Natural killer cell treated with Interleukin-12 subunit alpha and Interleukin-12 subunit beta and Interleukin-15 and Interleukin-18, amount 100 ng/mL, for 72 hours (primary cell): Measurements from ENCODE around the gene FOCAD. TPM values are rescaled to one million over a fixed set of nuclear protein-coding genes. Genes with fewer than 3 reads are reported as not detected.

ENCODE experiments used
- ATAC-seq, 2 donors: fragments of 150-1000 bp; cut with Tn5 transposase in 1 of 2; sonication (Bioruptor Pico), chemical (Tn5 transposase) in 1 of 2; 2 replicates each; pipeline ENCODE4 v1.10.0; 2021
- DNase-seq: peaks from one replicate; pipeline ENCODE4 v3.0.0; 2022; ENCODE audit warnings: low spot score
- H3K27ac Mint-ChIP-seq, 2 donors: 1 replicate in 1 of 2; 2 replicates in 1 of 2; pipeline ENCODE4 v1.8.0; 2022; ENCODE audit warnings: mixed read lengths in 2 of 2, mild to moderate bottlenecking in 1 of 2, moderate library complexity in 1 of 2
- H3K27me3 Mint-ChIP-seq, 2 donors: 1 replicate in 1 of 2; 2 replicates in 1 of 2; pipeline ENCODE4 v1.8.0; 2022; ENCODE audit warnings: mixed read lengths in 2 of 2
- H3K36me3 Mint-ChIP-seq: one replicate; pipeline ENCODE4 v1.8.0; 2022; ENCODE audit warnings: mixed read lengths
- H3K4me1 Mint-ChIP-seq, 2 donors: 1 replicate in 1 of 2; 2 replicates in 1 of 2; pipeline ENCODE4 v1.8.0; 2022; ENCODE audit warnings: low read depth in 2 of 2, mixed read lengths in 2 of 2, mild to moderate bottlenecking in 1 of 2
- H3K4me3 Mint-ChIP-seq: one replicate; pipeline ENCODE4 v1.8.0; 2022; ENCODE audit warnings: mixed read lengths
- H3K9me3 Mint-ChIP-seq: 2 replicates; pipeline ENCODE4 v1.8.0; 2022; ENCODE audit warnings: mixed read lengths
- total RNA-seq, 2 donors: library from RNA; stranded (reverse); gene quantifications; one replicate each; pipeline ENCODE4 v1.2.3, GENCODE V29; 2022

FOCAD gene
- total RNA-seq, 2 donors from 2014 or later, result 26.6 to 40.7 TPM

DNA sequence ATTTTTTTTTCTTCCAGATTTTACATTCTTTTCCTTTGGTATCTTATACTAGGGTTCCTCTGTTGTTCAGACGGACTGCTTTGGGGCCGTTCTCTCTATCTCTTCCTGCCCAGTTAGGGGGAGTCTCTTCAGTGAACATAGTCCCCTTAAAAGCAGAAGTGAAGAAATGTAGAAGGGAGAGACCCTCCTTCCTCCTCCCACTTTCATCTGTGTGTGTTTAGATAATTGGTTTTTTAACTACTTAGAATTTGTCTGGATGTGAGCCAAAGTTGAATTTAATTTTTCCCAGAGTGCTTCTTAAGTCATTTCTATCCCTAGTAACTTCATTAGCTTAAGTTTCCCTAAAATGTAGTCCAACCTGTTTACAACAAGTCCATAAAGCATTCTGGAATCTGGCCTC is 179.9 kb downstream of the FOCAD start:
- no peak overlapping the region for H3K4me3 Mint-ChIP-seq
- ATAC-seq (no peak), DNase-seq (no peak)
- no peaks in the 10 kb centered on the region for H3K4me1 Mint-ChIP-seq
- H3K27me3 Mint-ChIP-seq, result no peaks in the 10 kb centered on the region
- no peaks in the 10 kb centered on the region for H3K9me3 Mint-ChIP-seq
- H3K36me3 Mint-ChIP-seq, result no peaks in the 10 kb centered on the region
- H3K27ac Mint-ChIP-seq, result no peak overlapping the region

DNA sequence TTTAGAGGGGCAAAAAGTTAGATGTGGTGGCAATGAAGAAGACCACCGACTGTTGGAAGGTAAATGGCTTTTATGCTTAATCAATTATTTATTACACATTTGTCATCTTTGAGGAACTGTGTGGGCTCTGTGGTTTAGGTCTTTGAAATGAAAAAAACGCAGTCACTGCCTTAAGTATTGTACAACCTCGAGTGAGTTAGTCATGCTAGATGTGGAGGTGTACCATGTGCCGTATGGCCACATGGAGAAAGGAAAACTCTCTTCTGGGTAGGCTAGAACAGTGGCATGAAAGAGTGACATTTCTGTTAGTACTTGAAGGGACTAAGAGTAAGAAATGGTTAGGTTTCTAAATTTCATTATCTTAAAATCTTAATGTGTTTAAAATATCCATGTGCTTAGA is 181.3 kb downstream of the FOCAD start:
- H3K4me3 Mint-ChIP-seq, result no peak overlapping the region
- H3K4me1 Mint-ChIP-seq, result no peaks in the 10 kb centered on the region
- no peaks in the 10 kb centered on the region for H3K9me3 Mint-ChIP-seq
- no peaks in the 10 kb centered on the region for H3K36me3 Mint-ChIP-seq
- H3K27ac Mint-ChIP-seq, result no peak overlapping the region
- DNase-seq, result no peak
- ATAC-seq, result no peak
- H3K27me3 Mint-ChIP-seq, result no peaks in the 10 kb centered on the region

DNA sequence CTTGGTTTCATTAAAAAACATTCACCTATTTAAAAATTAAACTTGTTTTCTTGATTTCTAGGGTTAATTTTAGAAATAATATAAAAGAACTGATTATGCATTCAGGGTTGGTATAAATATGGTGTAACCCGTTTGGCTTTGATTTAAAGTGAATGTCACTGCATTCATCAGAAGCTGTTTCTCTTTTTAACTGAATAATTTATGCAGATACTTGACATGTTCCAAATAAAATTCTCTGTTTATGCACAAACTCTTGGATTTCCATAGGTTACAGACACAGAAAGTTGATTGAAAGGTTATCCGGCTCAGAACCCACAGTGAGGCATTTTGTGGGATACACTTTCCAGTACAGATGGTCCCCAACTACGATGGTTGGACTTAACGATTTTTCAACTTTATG is 186.1 kb downstream of the FOCAD start:
- H3K36me3 Mint-ChIP-seq, result no peaks in the 10 kb centered on the region
- H3K9me3 Mint-ChIP-seq, result no peaks in the 10 kb centered on the region
- no peaks in the 10 kb centered on the region for H3K27me3 Mint-ChIP-seq
- H3K27ac Mint-ChIP-seq, result no peak overlapping the region
- DNase-seq, result no peak
- H3K4me1 Mint-ChIP-seq, result peaks cover 6 to 11% of the 10 kb centered on the region in 2 donors
- no peak for ATAC-seq
- H3K4me3 Mint-ChIP-seq, result no peak overlapping the region

GRCh38 chr9:20872340-20872977 is 188.4 kb downstream of the FOCAD start:
- ATAC-seq (no peak), DNase-seq (no peak)
- Mint-ChIP-seq H3K9me3 (no peaks in the 10 kb centered on the region), H3K36me3 (no peaks in the 10 kb centered on the region), H3K27me3 (no peaks in the 10 kb centered on the region), H3K27ac (peak overlapping the region in 1 of 2 donors; percentile 13), H3K4me1 (peaks cover 6 to 11% of the 10 kb centered on the region in 2 donors), H3K4me3 (no peak overlapping the region)

- Mint-ChIP-seq H3K36me3 (no peaks in the 10 kb centered on the region), H3K9me3 (no peaks in the 10 kb centered on the region), H3K27ac (no peak overlapping the region), H3K4me1 (peaks cover 6 to 11% of the 10 kb centered on the region in 2 donors), H3K27me3 (no peaks in the 10 kb centered on the region), H3K4me3 (no peak overlapping the region)
- ATAC-seq (no peak), DNase-seq (no peak)
These were observed 189.3 kb downstream of the FOCAD start for GRCh38 chr9:20873240-20873865.

GRCh38 chr9:20880271-20880670 is 196.2 kb downstream of the FOCAD start:
- DNase-seq (no peak), ATAC-seq (no peak)
- Mint-ChIP-seq H3K9me3 (no peaks in the 10 kb centered on the region), H3K27me3 (no peaks in the 10 kb centered on the region), H3K4me3 (no peak overlapping the region), H3K27ac (no peak overlapping the region), H3K36me3 (peaks cover 5% of the 10 kb centered on the region), H3K4me1 (no peaks in the 10 kb centered on the region)

DNA sequence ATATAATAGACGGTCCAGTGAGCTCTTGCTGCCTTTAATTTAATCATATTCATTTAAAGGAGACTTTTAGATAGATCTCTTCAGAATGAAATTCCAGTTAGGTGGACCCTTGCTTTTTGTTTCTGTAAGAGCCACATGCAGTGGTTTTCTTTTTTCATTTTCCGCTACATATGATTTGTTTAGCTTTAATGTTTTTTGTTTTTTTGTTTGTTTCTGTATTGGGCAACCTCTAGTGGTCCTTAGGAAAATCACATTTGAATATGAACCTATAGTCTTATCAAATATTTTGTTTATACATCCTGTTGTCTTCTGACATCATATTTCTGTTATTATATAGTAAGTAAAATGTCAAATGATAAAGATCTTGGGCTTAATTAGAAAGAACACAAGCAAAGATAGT is 196.6 kb downstream of the FOCAD start:
- no peaks in the 10 kb centered on the region for H3K27me3 Mint-ChIP-seq
- no peaks in the 10 kb centered on the region for H3K4me1 Mint-ChIP-seq
- no peak overlapping the region for H3K27ac Mint-ChIP-seq
- peaks cover 5% of the 10 kb centered on the region for H3K36me3 Mint-ChIP-seq
- no peak overlapping the region for H3K4me3 Mint-ChIP-seq
- H3K9me3 Mint-ChIP-seq, result no peaks in the 10 kb centered on the region
- no peak for DNase-seq
- ATAC-seq, result no peak

DNA sequence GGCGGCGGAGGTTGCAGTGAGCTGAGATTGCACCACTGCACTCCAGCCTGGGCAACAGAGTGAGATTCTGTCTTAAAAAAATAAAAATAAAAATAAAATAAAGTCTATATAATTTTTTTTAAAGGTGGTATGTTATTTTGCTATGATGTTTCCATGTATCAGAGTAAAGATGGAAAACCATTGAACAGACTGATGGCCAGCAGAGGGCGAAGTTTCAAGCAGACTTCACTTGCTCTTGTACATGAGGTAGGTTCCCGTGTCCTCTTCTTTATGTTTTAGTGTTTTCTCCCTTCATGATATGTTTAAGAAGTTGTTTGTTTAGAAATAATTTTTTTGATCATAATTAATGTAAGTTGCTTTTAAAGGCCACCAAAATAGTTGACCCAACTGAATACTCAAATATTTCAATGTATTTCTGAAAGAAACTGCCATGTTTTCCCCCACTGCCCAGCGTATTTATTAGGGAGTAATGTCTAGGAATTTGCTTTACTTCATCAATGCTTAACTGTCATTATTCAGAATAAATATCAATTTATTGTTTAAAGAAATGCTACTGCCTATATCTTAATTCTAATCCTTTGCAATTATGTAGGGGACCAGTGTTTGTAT is 201.0 kb downstream of the FOCAD start:
- no peaks in the 10 kb centered on the region for H3K4me1 Mint-ChIP-seq
- H3K4me3 Mint-ChIP-seq, result no peak overlapping the region
- ATAC-seq, result no peak
- no peak for DNase-seq
- peaks cover 5% of the 10 kb centered on the region for H3K36me3 Mint-ChIP-seq
- H3K27me3 Mint-ChIP-seq, result no peaks in the 10 kb centered on the region
- H3K9me3 Mint-ChIP-seq, result no peaks in the 10 kb centered on the region
- H3K27ac Mint-ChIP-seq, result no peak overlapping the region

DNA sequence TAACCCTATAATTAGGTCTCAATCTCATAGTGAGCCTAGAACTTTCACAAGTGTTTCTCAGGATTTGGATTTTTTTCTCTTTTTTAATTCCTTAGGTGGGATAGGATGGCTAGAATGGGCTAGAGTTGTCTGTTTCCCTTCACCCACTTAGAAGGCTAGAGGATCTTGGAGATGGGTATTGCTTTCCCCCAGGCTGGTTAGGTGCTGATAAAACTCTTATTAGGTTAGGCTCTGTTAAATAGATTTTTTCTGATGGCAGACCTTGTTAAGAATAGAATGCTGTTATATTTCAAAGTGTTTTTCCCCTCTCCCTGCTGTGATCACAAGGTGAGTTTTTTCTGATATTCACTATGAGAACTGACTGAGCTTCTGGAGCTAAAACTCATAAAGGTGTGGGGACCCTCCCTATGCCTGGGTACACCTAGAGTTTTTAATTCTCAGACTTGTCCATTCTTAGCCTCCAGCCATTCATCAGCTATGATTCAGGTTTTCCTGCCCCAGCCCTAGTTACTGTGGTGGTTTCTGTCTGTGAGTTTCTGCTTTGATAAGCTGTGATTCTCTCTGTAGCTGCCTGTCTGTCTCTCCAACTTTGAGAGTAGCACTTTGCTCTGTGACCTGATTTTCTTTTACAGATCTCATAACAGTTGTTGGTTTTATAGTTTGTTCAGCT is 215.0 kb downstream of the FOCAD start:
- Mint-ChIP-seq H3K4me1 (no peaks in the 10 kb centered on the region), H3K9me3 (no peaks in the 10 kb centered on the region), H3K4me3 (no peak overlapping the region), H3K27ac (no peak overlapping the region), H3K27me3 (no peaks in the 10 kb centered on the region), H3K36me3 (no peaks in the 10 kb centered on the region)
- ATAC-seq (no peak), DNase-seq (no peak)

DNA sequence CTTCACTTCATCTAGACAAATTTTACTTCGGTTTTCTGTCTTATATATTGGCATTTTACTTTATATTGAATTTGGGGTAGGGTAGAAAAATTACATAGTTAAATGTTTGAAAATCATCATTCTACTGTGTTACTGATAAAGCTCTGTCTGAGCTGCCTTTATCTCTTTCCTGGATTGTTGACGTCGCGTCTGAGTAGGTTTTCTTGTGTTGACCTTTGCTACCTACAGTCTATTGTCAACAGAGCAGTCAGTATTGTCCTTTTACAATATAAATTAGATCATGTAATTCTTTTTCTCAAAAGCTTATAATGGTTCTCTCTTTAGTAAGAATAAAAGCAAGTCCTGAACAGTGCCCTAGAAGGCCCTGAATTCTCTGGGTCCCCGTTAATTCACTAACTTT is 219.2 kb downstream of the FOCAD start:
- H3K4me3 Mint-ChIP-seq, result no peak overlapping the region
- H3K36me3 Mint-ChIP-seq, result no peaks in the 10 kb centered on the region
- DNase-seq, result no peak
- no peaks in the 10 kb centered on the region for H3K9me3 Mint-ChIP-seq
- no peak for ATAC-seq
- no peaks in the 10 kb centered on the region for H3K27me3 Mint-ChIP-seq
- H3K27ac Mint-ChIP-seq, result no peak overlapping the region
- H3K4me1 Mint-ChIP-seq, result no peaks in the 10 kb centered on the region

DNA sequence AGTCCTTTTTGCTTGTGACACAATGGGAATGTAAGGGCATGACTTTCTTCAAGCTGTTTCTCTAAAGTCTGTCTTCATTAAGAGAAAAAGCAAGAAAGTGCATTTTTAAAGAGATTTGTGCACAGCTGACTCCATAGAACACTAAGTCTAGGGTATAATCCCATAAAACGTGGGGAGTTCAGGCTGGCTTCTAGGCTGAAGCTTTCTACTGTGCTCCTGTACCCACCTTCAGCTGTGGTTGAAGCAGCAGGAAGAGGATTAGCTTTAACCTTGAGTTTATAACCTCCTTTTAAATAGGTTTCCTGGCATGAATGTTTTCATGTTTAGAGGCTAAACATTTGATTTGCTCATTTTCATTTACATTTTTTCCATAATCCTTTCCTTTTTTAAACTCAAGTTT is 220.9 kb downstream of the FOCAD start:
- H3K27ac Mint-ChIP-seq, result no peak overlapping the region
- H3K27me3 Mint-ChIP-seq, result no peaks in the 10 kb centered on the region
- no peak overlapping the region for H3K4me3 Mint-ChIP-seq
- no peak for ATAC-seq
- H3K36me3 Mint-ChIP-seq, result no peaks in the 10 kb centered on the region
- no peaks in the 10 kb centered on the region for H3K4me1 Mint-ChIP-seq
- H3K9me3 Mint-ChIP-seq, result no peaks in the 10 kb centered on the region
- no peak for DNase-seq

GRCh38 chr9:20906326-20906725 is 222.3 kb downstream of the FOCAD start:
- Mint-ChIP-seq H3K36me3 (no peaks in the 10 kb centered on the region), H3K27ac (no peak overlapping the region), H3K9me3 (no peaks in the 10 kb centered on the region), H3K4me1 (no peaks in the 10 kb centered on the region), H3K27me3 (no peaks in the 10 kb centered on the region), H3K4me3 (no peak overlapping the region)
- ATAC-seq, result no peak
- DNase-seq, result no peak

- DNase-seq (no peak), ATAC-seq (no peak)
- no peaks in the 10 kb centered on the region for H3K36me3 Mint-ChIP-seq
- no peaks in the 10 kb centered on the region for H3K4me1 Mint-ChIP-seq
- H3K27me3 Mint-ChIP-seq, result no peaks in the 10 kb centered on the region
- H3K4me3 Mint-ChIP-seq, result no peak overlapping the region
- H3K27ac Mint-ChIP-seq, result no peak overlapping the region
- H3K9me3 Mint-ChIP-seq, result no peaks in the 10 kb centered on the region
These were observed 224.4 kb downstream of the FOCAD start for GRCh38 chr9:20908461-20908860.

DNA sequence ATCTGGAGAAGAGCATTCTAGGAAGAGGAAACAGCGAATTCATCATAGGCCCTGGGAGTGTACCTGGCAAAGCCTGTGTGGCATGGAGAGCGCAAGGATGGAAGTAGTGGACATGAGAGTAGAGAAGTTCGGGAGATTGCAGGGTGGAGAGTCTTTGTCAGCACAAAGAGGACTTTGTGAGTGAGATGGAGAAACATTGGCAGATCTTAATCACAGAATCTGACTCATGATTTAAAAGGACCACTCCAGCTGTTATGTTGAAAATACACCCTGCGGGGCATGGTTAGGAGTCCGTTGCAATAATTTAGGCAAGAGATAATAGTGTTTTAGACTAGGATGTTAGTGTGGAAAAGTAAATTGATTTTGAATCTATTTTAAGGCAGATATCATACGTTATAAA is 230.5 kb downstream of the FOCAD start:
- H3K4me1 Mint-ChIP-seq, result no peaks in the 10 kb centered on the region

More for the DNA sequence above, 230.5 kb downstream of the FOCAD start:
- Mint-ChIP-seq H3K4me3 (no peak overlapping the region), H3K36me3 (peaks cover 22% of the 10 kb centered on the region), H3K27ac (no peak overlapping the region), H3K27me3 (no peaks in the 10 kb centered on the region), H3K9me3 (no peaks in the 10 kb centered on the region)
- DNase-seq, result no peak
- no peak for ATAC-seq
